H1 (cell line): Measurements from ENCODE around the gene CACNA1D. TPM values are rescaled to one million over a fixed set of nuclear protein-coding genes. Genes with fewer than 3 reads are reported as not detected.
"Not testable (repeated sequence)": the region's sequence is repeated elsewhere in the genome, so short reads cannot be mapped to it uniquely, and the experiment has no call there.

Source experiments
- CTCF ChIA-PET: fragments of 300-600 bp; sonication (Branson Sonifier 250); formaldehyde crosslinking; loops from one replicate; lab custom pipeline; 2021; ENCODE audit not compliant: partially characterized antibody; lab: Charles Lee
- POLR2A ChIA-PET: fragments of 300-600 bp; sonication (Branson Sonifier 250); formaldehyde crosslinking; loops from one replicate; lab custom pipeline; 2021; ENCODE audit warnings: inconsistent platforms; ENCODE audit not compliant: partially characterized antibody; lab: Charles Lee
- DNase-seq, 2 experiments: peaks; one replicate each; pipeline versions ENCODE4 v3.0.0 to v3.0.0-alpha.2; 2010 to 2022; ENCODE audit warnings: low spot score in 2 of 2, low read depth in 1 of 2, mixed read lengths in 1 of 2
- FAIRE-seq: peaks from 2 replicates; lab custom pipeline; 2011; peaks lifted over from hg19 to GRCh38; lab: Jason Lieb, UNC
- H2AFZ ChIP-seq: 2 replicates; pipeline ENCODE4 v1.8.1; 2012; ENCODE audit warnings: low read length, inconsistent platforms
- H2AK5ac ChIP-seq: 2 replicates; pipeline ENCODE4 v1.6.1; 2013; ENCODE audit warnings: low read depth, low read length
- H2BK120ac ChIP-seq: replicated peaks from 2 replicates; pipeline ENCODE3; 2013; ENCODE audit warnings: low read depth, low read length, inconsistent platforms
- H2BK12ac ChIP-seq: 2 replicates; pipeline ENCODE4 v1.6.1; 2013; ENCODE audit warnings: low read depth, low read length
- H2BK15ac ChIP-seq: 2 replicates; pipeline ENCODE4 v1.6.1; 2013; ENCODE audit warnings: low read length
- H2BK20ac ChIP-seq: 2 replicates; pipeline ENCODE4 v1.6.1; 2013; ENCODE audit warnings: low read length
- H2BK5ac ChIP-seq: 2 replicates; pipeline ENCODE4 v1.6.1; 2013; ENCODE audit warnings: low read depth, low read length
- H3K14ac ChIP-seq: 2 replicates; pipeline ENCODE4 v1.6.1; 2013; ENCODE audit warnings: inconsistent platforms; ENCODE audit not compliant: insufficient read length
- H3K18ac ChIP-seq: 2 replicates; pipeline ENCODE4 v1.6.1; 2013; ENCODE audit warnings: low read length; ENCODE audit errors: extremely low read depth
- H3K23ac ChIP-seq: 2 replicates; pipeline ENCODE4 v1.6.1; 2013; ENCODE audit warnings: inconsistent platforms; ENCODE audit not compliant: insufficient read length
- H3K23me2 ChIP-seq: 2 replicates; pipeline ENCODE4 v1.6.1; 2013; ENCODE audit warnings: low read depth, low read length
- H3K27ac ChIP-seq: 2 replicates; pipeline ENCODE4 v1.6.1; 2011; ENCODE audit warnings: low read depth, low read length, inconsistent platforms
- H3K27me3 ChIP-seq, 4 experiments: replicated peaks in 1 of 4; 1 replicate in 1 of 4; 2 replicates in 3 of 4; pipeline versions ENCODE4 v1.6.1 to v1.8.1; 2011 to 2013; ENCODE audit warnings: low read length in 3 of 4, mild to moderate bottlenecking in 3 of 4, inconsistent platforms in 2 of 4, mixed read lengths in 2 of 4, moderate library complexity in 1 of 4; ENCODE audit not compliant: control insufficient read depth in 3 of 4, insufficient read depth in 3 of 4; ENCODE audit errors: extremely low read depth in 1 of 4
- H3K36me3 ChIP-seq, 4 experiments: 2 replicates each; pipeline versions ENCODE4 v1.6.1 to v1.8.1; 2011 to 2013; ENCODE audit warnings: mild to moderate bottlenecking in 4 of 4, low read length in 3 of 4, moderate library complexity in 2 of 4, control low read depth in 1 of 4, inconsistent platforms in 1 of 4; ENCODE audit not compliant: insufficient read depth in 4 of 4, control insufficient read depth in 2 of 4
- H3K4ac ChIP-seq: replicated peaks from 2 replicates; pipeline ENCODE3; 2013; ENCODE audit warnings: low read length, low read depth, mixed read lengths, inconsistent platforms; ENCODE audit not compliant: insufficient read length
- H3K4me1 ChIP-seq, 4 experiments: replicated peaks in 1 of 4; 1 replicate in 1 of 4; 2 replicates in 3 of 4; pipeline versions ENCODE4 v1.6.1 to v1.8.1; 2011 to 2013; ENCODE audit warnings: low read length in 3 of 4, inconsistent platforms in 2 of 4, mixed read lengths in 1 of 4; ENCODE audit not compliant: insufficient read depth in 4 of 4, control insufficient read depth in 3 of 4
- H3K4me2 ChIP-seq, 2 experiments: 2 replicates each; pipeline versions ENCODE4 v1.6.1 to v1.8.1; 2011 to 2013; ENCODE audit warnings: low read depth in 2 of 2, low read length in 2 of 2, control low read depth in 1 of 2, inconsistent platforms in 1 of 2, mild to moderate bottlenecking in 1 of 2; ENCODE audit not compliant: insufficient read depth in 1 of 2
- H3K4me3 ChIP-seq, 4 experiments: fragments of 200-600, 300-600 bp in 1 of 4; sonication (generic), shearing (Covaris generic), sonication (Bioruptor Twin) in 1 of 4; 2 replicates each; pipeline versions ENCODE4 v1.5.1 to v1.8.1; 2011 to 2016; ENCODE audit warnings: low read length in 4 of 4, low read depth in 3 of 4, control low read depth in 2 of 4, inconsistent platforms in 2 of 4, mild to moderate bottlenecking in 2 of 4, mixed read lengths in 1 of 4, moderate library complexity in 1 of 4; ENCODE audit not compliant: insufficient read depth in 2 of 4; ENCODE audit errors: extremely low read depth in 1 of 4
- H3K56ac ChIP-seq: replicated peaks from 2 replicates; pipeline ENCODE3; 2013; ENCODE audit warnings: low read depth, mild to moderate bottlenecking, mixed read lengths, low read length, inconsistent platforms; ENCODE audit not compliant: insufficient read length
- H3K79me1 ChIP-seq: 2 replicates; pipeline ENCODE4 v1.6.1; 2013; ENCODE audit warnings: low read depth, low read length, control low read depth
- H3K79me2 ChIP-seq, 2 experiments: 2 replicates each; pipeline versions ENCODE4 v1.6.1 to v1.8.1; 2012 to 2013; ENCODE audit warnings: low read length in 2 of 2, mild to moderate bottlenecking in 2 of 2, inconsistent platforms in 1 of 2; ENCODE audit not compliant: insufficient read depth in 2 of 2, control insufficient read depth in 1 of 2
- H3K9ac ChIP-seq, 4 experiments: replicated peaks in 1 of 4; 1 replicate in 1 of 4; 2 replicates in 3 of 4; pipeline versions ENCODE4 v1.6.1 to v1.8.1; 2011 to 2013; ENCODE audit warnings: low read depth in 3 of 4, low read length in 3 of 4, control low read depth in 2 of 4, mild to moderate bottlenecking in 2 of 4, moderate library complexity in 2 of 4, inconsistent platforms in 1 of 4; ENCODE audit errors: extremely low read depth in 1 of 4
- H3K9me3 ChIP-seq, 2 experiments: 2 replicates each; pipeline versions ENCODE4 v1.6.1 to v1.8.1; 2012 to 2013; ENCODE audit warnings: mild to moderate bottlenecking in 2 of 2, moderate library complexity in 2 of 2, control low read depth in 1 of 2, inconsistent platforms in 1 of 2, low read depth in 1 of 2, low read length in 1 of 2, mixed read lengths in 1 of 2; ENCODE audit not compliant: insufficient read depth in 2 of 2
- H4K20me1 ChIP-seq, 2 experiments: replicated peaks in 1 of 2; 2 replicates each; pipeline versions ENCODE3 to v1.8.1; 2011 to 2013; ENCODE audit warnings: inconsistent platforms in 2 of 2, low read length in 2 of 2, mild to moderate bottlenecking in 1 of 2; ENCODE audit not compliant: insufficient read depth in 2 of 2, control insufficient read depth in 1 of 2
- H4K5ac ChIP-seq: 2 replicates; pipeline ENCODE4 v1.6.1; 2013; ENCODE audit warnings: low read length, low read depth, mixed read lengths, inconsistent platforms; ENCODE audit not compliant: insufficient read length
- H4K8ac ChIP-seq: 2 replicates; pipeline ENCODE4 v1.8.0; 2013; ENCODE audit warnings: mild to moderate bottlenecking, moderate library complexity, low read length, inconsistent platforms; ENCODE audit not compliant: insufficient read depth; ENCODE audit errors: extremely low read depth
- H4K91ac ChIP-seq: replicated peaks from 2 replicates; pipeline ENCODE3; 2013; ENCODE audit warnings: low read length, mixed read lengths, inconsistent platforms; ENCODE audit not compliant: insufficient read length
- WGBS, 2 experiments: shearing (Covaris generic) in 1 of 2; methylation state at CpG; one replicate each; pipeline versions ENCODE4 v1.1.6 to v1.1.7; 2013 to 2015; ENCODE audit warnings: low lambda C conversion rate in 2 of 2, mixed read lengths in 2 of 2, inconsistent platforms in 1 of 2, low coverage in 1 of 2, missing lambda C conversion rate in 1 of 2; ENCODE audit not compliant: insufficient replicate concordance in 2 of 2, insufficient coverage in 1 of 2, insufficient read length in 1 of 2; ENCODE audit errors: extremely low coverage in 1 of 2, missing lambda C conversion rate in 1 of 2; 5-methylcytosine and 5-hydroxymethylcytosine counted together
- polyA plus RNA-seq, 7 experiments: library from polyadenylated mRNA; depleted of rRNA in 3 of 7; stranded (reverse) in 5 of 7; unstranded in 2 of 7; fragments of >200 nt in 5 of 7; fragments of 200-250 nt in 2 of 7; gene quantifications; 1 replicate in 5 of 7; 2 replicates in 1 of 7; 4 replicates in 1 of 7; pipeline versions ENCODE4 v1.2.1 to v1.2.3, GENCODE V29; 2011 to 2013; ENCODE audit warnings: missing spikeins in 2 of 7, mixed read lengths in 2 of 7
- total RNA-seq: library from RNA; stranded (reverse); fragmentation: NEBNext Ultra II Directional; extraction: Animal tissue kit (Norgen Biotek cat#: 25700); gene quantifications from 2 replicates; pipeline ENCODE4 v1.2.1, GENCODE V29; 2021

Gene CACNA1D
- total and polyA plus RNA-seq, 2 of the 8 experiments (the other 6 are each of a cell fraction or from before 2014, with no cell fraction given): 2.0 to 2.9 TPM

GRCh38 chr3:53664812-53665211, 170.4 kb downstream of the CACNA1D start:
- H3K4me3 ChIP-seq, DNase-seq, H3K23ac ChIP-seq, H3K79me2 ChIP-seq, H3K14ac ChIP-seq, H2BK12ac ChIP-seq, H3K4me2 ChIP-seq, POLR2A ChIA-PET, H3K9ac ChIP-seq, H3K18ac ChIP-seq, H4K20me1 ChIP-seq, H3K9me3 ChIP-seq, H2AK5ac ChIP-seq, H3K4ac ChIP-seq, H3K23me2 ChIP-seq, H3K4me1 ChIP-seq, H3K27ac ChIP-seq, H2BK120ac ChIP-seq, H4K5ac ChIP-seq, H3K79me1 ChIP-seq, H3K36me3 ChIP-seq, H2BK5ac ChIP-seq, H3K27me3 ChIP-seq, H3K56ac ChIP-seq, H4K8ac ChIP-seq, H2AFZ ChIP-seq, H4K91ac ChIP-seq, H2BK15ac ChIP-seq, FAIRE-seq, H2BK20ac ChIP-seq: not testable (repeated sequence)
- 90% methylated on average over 4 of the region's 4 CpGs; no CpG with 5 or more reads in 1 of the 2 experiments for WGBS, 2 experiments
- CTCF ChIA-PET: interaction anchor here (0.8 to 8.1 kb wide), 2 partner anchors 15 to 46 kb away, joined by 3 to 46 read pairs; no protein-coding TSS in a partner anchor
